CD14-positive monocyte (primary cell): ENCODE results near the gene TM4SF18. TPM values are rescaled to one million over a fixed set of nuclear protein-coding genes. Genes with fewer than 3 reads are reported as not detected.

ENCODE experiments used
- DNase-seq, 3 donors: peaks; one replicate each; pipeline ENCODE4 v3.0.0-alpha.2; 2011 to 2022
- H2AFZ ChIP-seq: 2 replicates; pipeline ENCODE4 v1.6.0; 2012; ENCODE audit warnings: mild to moderate bottlenecking, low read depth, low read length, inconsistent platforms; ENCODE audit not compliant: insufficient read depth, poor library complexity, severe bottlenecking
- H3K27ac ChIP-seq, 2 donors: 1 replicate in 1 of 2; 2 replicates in 1 of 2; pipeline ENCODE4 v1.5.1; 2012 to 2013; ENCODE audit warnings: low read length in 2 of 2, control low read depth in 1 of 2, inconsistent platforms in 1 of 2, low read depth in 1 of 2, mild to moderate bottlenecking in 1 of 2
- H3K27me3 ChIP-seq, 2 donors: one replicate each; pipeline versions ENCODE4 v1.6.0 to v1.6.1; 2011 to 2013; ENCODE audit warnings: low read length in 2 of 2; ENCODE audit not compliant: control insufficient read depth in 2 of 2, insufficient read depth in 2 of 2
- H3K36me3 ChIP-seq, 2 donors: replicated peaks in 1 of 2; 1 replicate in 1 of 2; 2 replicates in 1 of 2; pipeline versions ENCODE4 v1.5.1 to v1.6.1; 2012 to 2013; ENCODE audit warnings: low read length in 2 of 2, control low read depth in 1 of 2, inconsistent platforms in 1 of 2, mild to moderate bottlenecking in 1 of 2; ENCODE audit not compliant: insufficient read depth in 2 of 2, control insufficient read depth in 1 of 2
- H3K4me1 ChIP-seq, 2 donors: 1 replicate in 1 of 2; 2 replicates in 1 of 2; pipeline versions ENCODE4 v1.5.1 to v1.6.1; 2012 to 2013; ENCODE audit warnings: low read length in 2 of 2, control low read depth in 1 of 2, inconsistent platforms in 1 of 2, mild to moderate bottlenecking in 1 of 2, moderate library complexity in 1 of 2; ENCODE audit not compliant: insufficient read depth in 2 of 2, control insufficient read depth in 1 of 2
- H3K4me2 ChIP-seq: replicated peaks from 2 replicates; pipeline ENCODE3; 2012; ENCODE audit warnings: low read length, moderate library complexity, mild to moderate bottlenecking; ENCODE audit not compliant: poor library complexity, severe bottlenecking; ENCODE audit errors: extremely low read depth
- H3K4me3 ChIP-seq, 3 experiments: fragments of 200-600 bp in 1 of 3; sonication (generic) in 1 of 3; replicated peaks in 1 of 3; 1 replicate in 2 of 3; 2 replicates in 1 of 3; pipeline ENCODE4 v1.5.1; 2011 to 2013; ENCODE audit warnings: low read length in 3 of 3, mild to moderate bottlenecking in 3 of 3, control low read depth in 2 of 3, low read depth in 2 of 3, inconsistent platforms in 1 of 3, moderate library complexity in 1 of 3
- H3K79me2 ChIP-seq: 2 replicates; pipeline ENCODE4 v1.6.0; 2012; ENCODE audit warnings: mild to moderate bottlenecking, control low read depth, inconsistent platforms, low read length, moderate library complexity; ENCODE audit not compliant: insufficient read depth
- H3K9ac ChIP-seq: 2 replicates; pipeline ENCODE4 v1.6.0; 2017; ENCODE audit warnings: low read length, mild to moderate bottlenecking; ENCODE audit not compliant: insufficient read depth, poor library complexity, severe bottlenecking
- H3K9me3 ChIP-seq, 2 donors: replicated peaks in 1 of 2; 1 replicate in 1 of 2; 2 replicates in 1 of 2; pipeline versions ENCODE4 v1.5.1 to v1.6.1; 2012 to 2013; ENCODE audit warnings: low read length in 2 of 2, control low read depth in 1 of 2; ENCODE audit not compliant: control insufficient read depth in 1 of 2, insufficient read depth in 1 of 2
- H4K20me1 ChIP-seq: 2 replicates; pipeline ENCODE4 v1.6.0; 2012; ENCODE audit warnings: mild to moderate bottlenecking, low read length, control low read depth, moderate library complexity; ENCODE audit not compliant: insufficient read depth
- H3K27ac Mint-ChIP-seq, 7 donors: one replicate each; pipeline ENCODE4 v1.8.0; 2020; ENCODE audit warnings: mild to moderate bottlenecking in 7 of 7, mixed read lengths in 7 of 7, moderate library complexity in 6 of 7, inconsistent platforms in 2 of 7
- H3K27me3 Mint-ChIP-seq, 3 donors: one replicate each; pipeline ENCODE4 v1.8.0; 2021 to 2022; ENCODE audit warnings: low read depth in 3 of 3, mild to moderate bottlenecking in 3 of 3, mixed read lengths in 3 of 3, moderate library complexity in 3 of 3, inconsistent platforms in 1 of 3
- H3K36me3 Mint-ChIP-seq, 2 donors: one replicate each; pipeline ENCODE4 v1.8.0; 2020; ENCODE audit warnings: mixed read lengths in 2 of 2, inconsistent platforms in 1 of 2, mild to moderate bottlenecking in 1 of 2
- H3K4me1 Mint-ChIP-seq: one replicate; pipeline ENCODE4 v1.8.0; 2020; ENCODE audit warnings: mild to moderate bottlenecking, mixed read lengths
- H3K4me3 Mint-ChIP-seq, 2 donors: one replicate each; pipeline ENCODE4 v1.8.0; 2020; ENCODE audit warnings: mild to moderate bottlenecking in 2 of 2, mixed read lengths in 2 of 2, moderate library complexity in 1 of 2
- H3K9me3 Mint-ChIP-seq, 7 donors: one replicate each; pipeline ENCODE4 v1.8.0; 2020 to 2022; ENCODE audit warnings: mixed read lengths in 7 of 7, mild to moderate bottlenecking in 6 of 7, moderate library complexity in 6 of 7, inconsistent platforms in 2 of 7
- CTCF ChIP-seq: fragments of 200-600 bp; IDR thresholded peaks from one replicate; pipeline ENCODE4 v1.8.0; 2022; ENCODE audit warnings: antibody characterized with exemption, mild to moderate bottlenecking
- WGBS: methylation state at CpG from one replicate; pipeline ENCODE4 v1.1.5; 2013; ENCODE audit warnings: missing lambda C conversion rate; ENCODE audit not compliant: insufficient coverage; 5-methylcytosine and 5-hydroxymethylcytosine counted together
- intact Hi-C, 2 donors: fragments of 100-400 bp; cut with micrococcal nuclease; formaldehyde crosslinking; loops; one replicate each; pipeline versions ENCODE4 v1.15.0 to v1.15.1; 2023
- polyA plus RNA-seq, 3 donors: library from polyadenylated mRNA; depleted of rRNA in 1 of 3; unstranded in 2 of 3; stranded (reverse) in 1 of 3; fragments of 300-500 nt in 2 of 3; fragments of >200 nt in 1 of 3; fragmentation: Illumina TruSeq in 2 of 3; gene quantifications; 1 replicate in 2 of 3; 2 replicates in 1 of 3; pipeline ENCODE4 v1.2.3, GENCODE V29; 2012 to 2021

Gene TM4SF18
- polyA plus RNA-seq, 3 donors: not detected

GRCh38 chr3:149321640-149322039 is 11.8 kb downstream of the TM4SF18 start:
- intact Hi-C loops: no loop called here
- H3K4me1 ChIP-seq: no peaks in the 10 kb centered on the region

GRCh38 chr3:149321136-149321535 is 12.3 kb downstream of the TM4SF18 start:
- no peak overlapping the region for H3K4me2 ChIP-seq
- Mint-ChIP-seq H3K9me3 (peaks cover 0 to 3% (median 0%) of the 10 kb centered on the region in 7 donors), H3K27me3 (peaks cover 0 to 3% (median 1%) of the 10 kb centered on the region in 3 donors), H3K27ac (no peak overlapping the region), H3K36me3 (no peaks in the 10 kb centered on the region), H3K4me3 (no peak overlapping the region), H3K4me1 (no peaks in the 10 kb centered on the region)
- no peak overlapping the region for H2AFZ ChIP-seq
- H4K20me1 ChIP-seq: no peaks in the 10 kb centered on the region
- no peak for DNase-seq
- H3K9me3 ChIP-seq: no peaks in the 10 kb centered on the region
- H3K4me1 ChIP-seq: no peaks in the 10 kb centered on the region
- no peaks in the 10 kb centered on the region for H3K79me2 ChIP-seq
- no peaks in the 10 kb centered on the region for H3K27me3 ChIP-seq
- H3K36me3 ChIP-seq: no peaks in the 10 kb centered on the region
- H3K27ac ChIP-seq: no peak overlapping the region
- H3K9ac ChIP-seq: no peak overlapping the region
- no peak overlapping the region for H3K4me3 ChIP-seq
- intact Hi-C loops: no loop called here
- TF ChIP-seq CTCF: no peak

More at GRCh38 chr3:149321640-149322039, 11.8 kb downstream of the TM4SF18 start:
- no peaks in the 10 kb centered on the region for H3K36me3 ChIP-seq
- TF ChIP-seq CTCF: no peak
- Mint-ChIP-seq H3K9me3 (peaks cover 0 to 3% (median 0%) of the 10 kb centered on the region in 7 donors), H3K27me3 (peaks cover 0 to 3% (median 1%) of the 10 kb centered on the region in 3 donors), H3K4me1 (no peaks in the 10 kb centered on the region), H3K27ac (no peak overlapping the region), H3K4me3 (no peak overlapping the region), H3K36me3 (no peaks in the 10 kb centered on the region)
- H3K4me3 ChIP-seq: no peak overlapping the region
- H3K4me2 ChIP-seq: no peak overlapping the region
- DNase-seq: no peak
- H2AFZ ChIP-seq: no peak overlapping the region
- no peaks in the 10 kb centered on the region for H3K9me3 ChIP-seq
- WGBS: no CpG with 5 or more reads among the region's 2 CpGs
- no peaks in the 10 kb centered on the region for H3K27me3 ChIP-seq
- H3K27ac ChIP-seq: no peak overlapping the region
- H3K9ac ChIP-seq: no peak overlapping the region
- no peaks in the 10 kb centered on the region for H4K20me1 ChIP-seq
- no peaks in the 10 kb centered on the region for H3K79me2 ChIP-seq
